Stomach (tissue), 4 donors: Measurements from ENCODE around the gene LGR4.

ENCODE experiments used
- POLR2A ChIP-seq, 4 donors: fragments of 450-650 bp; IDR thresholded peaks; one replicate each; pipeline ENCODE4 v1.6.1; 2016; ENCODE audit warnings: antibody characterized with exemption in 4 of 4, control low read depth in 2 of 4, mild to moderate bottlenecking in 1 of 4, moderate library complexity in 1 of 4
- POLR2AphosphoS5 ChIP-seq, 3 donors: sonication (generic); formaldehyde crosslinking; IDR thresholded peaks; one replicate each; pipeline ENCODE4 v1.6.1; 2016; ENCODE audit warnings: antibody characterized with exemption in 3 of 3
- TF ChIP-seq, protein P1 (sequence below), 7 experiments: fragments of 450-650 bp in 4 of 7; fragments of 200-600 bp in 3 of 7; sonication (generic) in 3 of 7; IDR thresholded peaks; one replicate each; pipeline ENCODE4 v1.5.1; 2016 to 2019; ENCODE audit warnings: antibody characterized with exemption in 7 of 7, control low read depth in 2 of 7, mild to moderate bottlenecking in 1 of 7

DNA sequence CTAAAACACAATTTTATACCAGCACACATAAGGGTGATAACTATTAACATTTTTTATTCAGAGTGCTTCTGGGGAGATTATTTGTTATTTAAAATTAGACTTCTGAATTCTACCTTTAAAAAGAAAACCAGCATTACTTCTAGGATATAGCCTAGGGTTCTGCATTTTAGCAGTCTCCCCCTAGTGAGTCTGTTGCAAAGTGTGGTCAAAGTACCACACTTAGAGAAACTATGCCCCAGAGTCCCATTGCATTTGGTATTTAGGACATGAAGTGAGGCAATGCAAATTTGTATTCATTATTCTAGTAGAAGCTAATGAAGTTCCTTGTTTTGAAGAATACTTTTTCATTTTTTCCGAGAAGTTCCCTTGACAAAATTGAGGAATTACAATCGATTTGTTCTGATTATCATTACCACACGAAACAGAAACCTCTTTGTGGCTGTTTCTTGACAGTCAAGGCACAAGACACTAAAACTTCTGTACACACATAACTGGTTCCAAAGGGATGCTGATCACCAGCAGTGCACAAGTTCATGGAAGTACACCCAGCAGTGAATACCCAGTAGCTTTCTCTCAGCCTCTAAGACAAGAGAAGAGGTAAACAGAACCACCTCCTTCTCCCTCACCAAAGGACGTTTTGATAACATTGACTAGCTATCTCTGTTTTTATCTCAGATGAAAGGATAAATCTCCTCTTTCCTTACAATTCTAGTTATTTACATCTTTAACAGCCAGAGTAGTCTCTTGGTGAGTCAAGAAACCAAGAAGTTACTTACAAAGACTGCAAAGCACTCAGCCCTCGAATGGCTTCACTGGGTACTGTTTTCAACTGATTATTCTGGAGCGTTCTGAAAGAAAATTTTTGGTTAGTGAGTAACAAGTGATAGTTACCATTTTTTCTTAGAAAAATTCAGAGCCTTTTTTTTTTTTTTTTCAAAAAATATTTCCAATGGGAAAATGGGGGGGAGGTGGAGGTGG is 82.0 kb downstream of the LGR4 start:
- TF ChIP-seq, protein P1, sequence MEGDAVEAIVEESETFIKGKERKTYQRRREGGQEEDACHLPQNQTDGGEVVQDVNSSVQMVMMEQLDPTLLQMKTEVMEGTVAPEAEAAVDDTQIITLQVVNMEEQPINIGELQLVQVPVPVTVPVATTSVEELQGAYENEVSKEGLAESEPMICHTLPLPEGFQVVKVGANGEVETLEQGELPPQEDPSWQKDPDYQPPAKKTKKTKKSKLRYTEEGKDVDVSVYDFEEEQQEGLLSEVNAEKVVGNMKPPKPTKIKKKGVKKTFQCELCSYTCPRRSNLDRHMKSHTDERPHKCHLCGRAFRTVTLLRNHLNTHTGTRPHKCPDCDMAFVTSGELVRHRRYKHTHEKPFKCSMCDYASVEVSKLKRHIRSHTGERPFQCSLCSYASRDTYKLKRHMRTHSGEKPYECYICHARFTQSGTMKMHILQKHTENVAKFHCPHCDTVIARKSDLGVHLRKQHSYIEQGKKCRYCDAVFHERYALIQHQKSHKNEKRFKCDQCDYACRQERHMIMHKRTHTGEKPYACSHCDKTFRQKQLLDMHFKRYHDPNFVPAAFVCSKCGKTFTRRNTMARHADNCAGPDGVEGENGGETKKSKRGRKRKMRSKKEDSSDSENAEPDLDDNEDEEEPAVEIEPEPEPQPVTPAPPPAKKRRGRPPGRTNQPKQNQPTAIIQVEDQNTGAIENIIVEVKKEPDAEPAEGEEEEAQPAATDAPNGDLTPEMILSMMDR (IDR thresholded peaks at IDR 0.05), result no peak
- no peak for TF ChIP-seq POLR2A (IDR thresholded peaks at IDR 0.05)
- TF ChIP-seq POLR2AphosphoS5 (IDR thresholded peaks at IDR 0.05), result no peak
